HG03342 (cell line): ENCODE data around the gene OSBPL10.
A peak's percentile ranks its signal among the peaks of the same experiment; 100 is the strongest.
"Not testable (repeated sequence)": the region's sequence is repeated elsewhere in the genome, so short reads cannot be mapped to it uniquely, and the experiment has no call there.

Source experiments
- ATAC-seq: cut with Tn5 transposase; IDR thresholded peaks from one replicate; pipeline ENCODE4 v1.9.1; 2021; ENCODE audit warnings: mild to moderate bottlenecking, moderate library complexity; ENCODE audit not compliant: unreplicated experiment

OSBPL10 gene, protein sequence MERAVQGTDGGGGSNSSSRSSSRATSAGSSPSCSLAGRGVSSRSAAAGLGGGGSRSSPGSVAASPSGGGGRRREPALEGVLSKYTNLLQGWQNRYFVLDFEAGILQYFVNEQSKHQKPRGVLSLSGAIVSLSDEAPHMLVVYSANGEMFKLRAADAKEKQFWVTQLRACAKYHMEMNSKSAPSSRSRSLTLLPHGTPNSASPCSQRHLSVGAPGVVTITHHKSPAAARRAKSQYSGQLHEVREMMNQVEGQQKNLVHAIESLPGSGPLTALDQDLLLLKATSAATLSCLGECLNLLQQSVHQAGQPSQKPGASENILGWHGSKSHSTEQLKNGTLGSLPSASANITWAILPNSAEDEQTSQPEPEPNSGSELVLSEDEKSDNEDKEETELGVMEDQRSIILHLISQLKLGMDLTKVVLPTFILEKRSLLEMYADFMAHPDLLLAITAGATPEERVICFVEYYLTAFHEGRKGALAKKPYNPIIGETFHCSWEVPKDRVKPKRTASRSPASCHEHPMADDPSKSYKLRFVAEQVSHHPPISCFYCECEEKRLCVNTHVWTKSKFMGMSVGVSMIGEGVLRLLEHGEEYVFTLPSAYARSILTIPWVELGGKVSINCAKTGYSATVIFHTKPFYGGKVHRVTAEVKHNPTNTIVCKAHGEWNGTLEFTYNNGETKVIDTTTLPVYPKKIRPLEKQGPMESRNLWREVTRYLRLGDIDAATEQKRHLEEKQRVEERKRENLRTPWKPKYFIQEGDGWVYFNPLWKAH

DNA sequence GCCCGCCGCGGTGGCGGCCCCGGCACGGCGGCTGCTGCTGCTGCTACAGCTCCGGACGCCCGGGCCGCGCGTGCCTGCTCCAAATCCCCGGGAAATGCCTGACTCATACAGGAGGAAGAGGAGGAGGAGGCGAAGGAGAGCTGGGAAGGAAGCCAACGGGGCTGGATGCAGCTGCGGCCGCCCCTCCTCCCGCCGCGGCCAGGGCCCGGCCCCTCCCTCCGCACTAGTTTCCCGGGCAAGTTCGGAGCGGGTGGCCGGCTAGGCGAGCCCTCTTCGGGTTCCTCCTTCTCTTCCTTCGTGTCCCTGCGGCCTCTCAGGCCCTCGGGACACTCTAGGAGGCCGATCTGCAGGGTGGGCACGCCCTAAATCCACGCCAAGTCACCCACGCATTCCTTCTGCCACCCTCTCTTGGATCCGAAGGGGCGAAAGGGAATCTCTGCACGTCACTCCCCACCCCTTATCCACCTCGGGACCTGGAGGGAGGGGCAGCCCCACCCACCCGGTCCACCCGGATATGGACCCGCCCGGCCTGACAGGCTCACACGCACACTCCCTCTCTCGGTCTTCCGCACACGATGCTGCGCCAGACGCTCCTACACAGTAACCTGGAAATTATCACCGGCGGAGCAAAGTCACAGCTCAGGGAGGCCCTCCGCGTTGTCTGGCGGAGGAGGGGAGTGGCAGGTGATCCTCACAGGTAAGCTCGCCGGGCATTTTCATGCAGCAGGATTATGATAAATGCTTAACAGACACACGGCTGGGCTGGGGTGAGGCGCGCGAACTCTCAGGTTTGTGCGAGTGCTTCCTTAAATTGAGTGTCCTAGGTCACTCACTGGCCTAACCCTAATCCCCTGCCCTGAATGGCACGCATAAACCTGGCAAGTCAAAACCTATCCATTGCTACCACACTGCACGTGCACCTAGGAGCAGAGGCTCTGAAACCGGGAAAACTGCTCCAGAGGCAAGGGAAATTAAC, at the start of gene OSBPL10, which contains the start of gene ZNF860:
Gene OSBPL10, minus strand, starts transcription at position 57 of the 976 bp plus-strand sequence. CDS start 83 bp downstream, outside the sequence.
Gene ZNF860, plus strand, starts transcription at position 545 of the 976 bp plus-strand sequence. CDS start 7,330 bp downstream, outside the sequence.
- ATAC-seq = peak; percentile 8

DNA sequence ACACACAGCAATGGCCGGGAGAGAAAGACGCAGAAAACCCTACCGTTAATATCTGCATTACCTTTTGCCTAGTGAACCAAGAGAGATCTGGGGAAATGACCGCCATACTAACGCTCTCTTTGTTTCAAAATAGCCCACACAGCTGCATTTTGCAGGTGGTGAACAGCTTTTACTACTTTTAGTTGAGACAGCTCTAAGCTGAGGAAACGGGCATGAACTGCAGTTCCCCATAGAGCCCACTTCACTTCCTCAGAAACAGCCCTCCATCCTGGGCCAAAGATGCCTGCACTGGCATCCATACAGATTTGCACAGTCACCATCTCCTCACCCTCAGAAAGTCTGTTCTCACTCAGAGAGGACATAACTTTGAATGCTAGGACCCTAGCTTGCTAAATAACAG, 45.5 kb upstream of the OSBPL10 start:
- ATAC-seq = no peak

GRCh38 chr3:32022947-32023346, 41.9 kb upstream of the OSBPL10 start:
- no peak for ATAC-seq

GRCh38 chr3:32021748-32022147, 40.7 kb upstream of the OSBPL10 start:
- ATAC-seq = no peak

GRCh38 chr3:32021155-32021554, 40.1 kb upstream of the OSBPL10 start:
- ATAC-seq = no peak

GRCh38 chr3:32018757-32019564, 37.9 kb upstream of the OSBPL10 start:
- peak; percentile 56 for ATAC-seq

DNA sequence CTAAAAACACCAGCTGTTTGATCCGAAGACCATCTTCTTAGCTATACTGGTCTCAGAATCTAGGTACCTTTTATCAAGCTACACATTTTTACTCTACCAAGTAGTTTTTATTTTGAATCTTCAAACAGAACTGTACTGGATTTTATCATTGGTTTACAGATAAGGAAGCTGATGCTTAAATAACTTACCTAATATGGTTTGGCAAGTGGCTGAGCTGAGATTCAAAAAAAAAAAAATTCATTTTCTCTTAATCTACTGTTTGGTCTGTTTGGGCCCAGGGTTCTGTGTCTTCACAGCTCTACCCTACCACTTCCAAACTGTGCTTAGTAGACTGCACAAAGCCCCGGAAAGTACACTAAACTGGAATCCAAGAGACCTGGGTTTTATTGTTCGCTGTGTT, 36.2 kb upstream of the OSBPL10 start:
- no peak for ATAC-seq

GRCh38 chr3:32015638-32016037, 34.6 kb upstream of the OSBPL10 start:
- ATAC-seq = not testable (repeated sequence)

DNA sequence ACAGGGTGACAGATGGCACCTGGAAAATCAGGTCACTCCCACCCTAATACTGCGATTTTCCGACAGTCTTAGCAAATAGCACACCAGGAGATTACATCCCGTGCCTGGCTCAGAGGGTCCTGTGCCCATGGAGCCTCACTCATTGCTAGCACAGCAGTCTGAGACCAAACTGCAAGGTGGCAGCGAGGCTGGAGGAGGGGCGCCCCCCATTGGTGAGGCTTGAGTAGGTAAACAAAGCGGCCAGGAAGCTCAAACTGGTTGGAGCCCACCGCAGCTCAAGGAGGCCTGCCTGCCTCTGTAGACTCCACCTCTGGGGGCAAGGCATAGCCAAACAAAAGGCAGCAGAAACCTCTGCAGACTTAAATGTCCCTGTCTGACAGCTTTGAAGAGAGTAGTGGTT, 29.6 kb upstream of the OSBPL10 start:
- ATAC-seq = not testable (repeated sequence)

DNA sequence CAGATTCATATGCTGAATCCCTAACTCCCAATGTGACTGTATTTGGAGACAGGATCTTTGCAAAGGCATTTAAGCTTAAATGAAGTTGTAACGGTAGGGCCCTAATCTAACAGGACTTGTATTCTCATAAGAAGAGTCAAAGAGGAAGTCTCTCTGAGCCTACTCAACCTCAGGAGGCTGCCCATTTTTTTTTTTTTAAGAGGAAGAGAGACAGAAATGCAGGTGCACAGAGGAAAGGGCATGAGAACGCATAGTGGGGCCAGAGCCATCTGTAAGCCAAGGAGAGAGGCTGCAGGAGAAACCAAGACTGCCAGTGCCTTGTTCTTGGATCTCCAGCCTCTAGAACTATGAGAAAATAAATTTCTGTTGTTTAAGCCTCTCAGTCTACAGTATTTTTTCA, 28.9 kb upstream of the OSBPL10 start:
- ATAC-seq = no peak

DNA sequence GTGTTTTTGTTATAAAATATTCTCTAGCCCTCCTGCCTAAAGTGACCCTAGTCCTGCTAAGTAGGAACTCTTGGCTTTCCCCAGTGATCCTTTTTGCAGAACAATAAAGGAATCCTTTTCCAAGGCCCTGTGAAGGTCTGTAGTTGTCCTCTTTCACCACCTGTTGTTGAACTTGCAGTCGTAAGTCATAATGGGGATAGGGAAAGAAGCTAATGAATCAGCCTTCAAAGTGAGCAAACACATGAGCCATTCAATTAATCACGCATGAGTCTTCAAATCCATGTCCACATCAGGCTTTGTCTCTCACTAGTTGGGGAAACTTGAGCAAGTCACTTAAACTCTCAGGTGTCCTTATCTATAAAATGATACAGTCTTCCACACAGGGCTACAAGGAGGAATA, 28.0 kb upstream of the OSBPL10 start:
- ATAC-seq = no peak

DNA sequence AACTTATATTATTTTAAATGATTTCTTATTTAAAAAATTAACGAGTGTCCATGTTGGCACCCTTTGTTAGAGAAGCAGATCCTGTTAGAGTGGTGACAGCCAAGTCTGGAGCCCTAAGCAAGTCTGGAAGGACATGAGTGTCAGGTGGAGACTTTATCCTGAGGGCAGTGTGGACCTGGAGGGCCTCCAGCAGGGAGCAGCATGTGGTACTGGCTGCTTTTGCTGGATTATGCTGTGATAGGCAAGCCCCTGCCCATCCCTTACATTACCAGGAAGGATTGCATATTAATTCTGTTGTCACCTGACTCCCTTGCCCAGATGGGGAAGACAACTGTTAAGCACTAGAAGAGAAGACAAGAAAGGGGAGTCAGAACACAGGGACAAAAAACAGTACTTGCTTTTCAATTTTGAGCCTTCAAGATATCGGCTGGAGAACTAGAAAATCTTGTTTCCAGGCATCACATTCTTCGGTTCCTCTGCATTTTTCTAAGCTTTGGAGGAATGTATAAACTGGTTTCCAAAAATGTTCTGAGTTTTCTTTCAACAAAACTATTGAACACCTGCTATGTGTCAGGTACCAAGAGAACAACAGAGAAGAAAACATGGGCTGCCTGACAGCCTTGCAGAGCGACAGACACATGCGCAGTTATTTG, 23.2 kb upstream of the OSBPL10 start:
- no peak for ATAC-seq

DNA sequence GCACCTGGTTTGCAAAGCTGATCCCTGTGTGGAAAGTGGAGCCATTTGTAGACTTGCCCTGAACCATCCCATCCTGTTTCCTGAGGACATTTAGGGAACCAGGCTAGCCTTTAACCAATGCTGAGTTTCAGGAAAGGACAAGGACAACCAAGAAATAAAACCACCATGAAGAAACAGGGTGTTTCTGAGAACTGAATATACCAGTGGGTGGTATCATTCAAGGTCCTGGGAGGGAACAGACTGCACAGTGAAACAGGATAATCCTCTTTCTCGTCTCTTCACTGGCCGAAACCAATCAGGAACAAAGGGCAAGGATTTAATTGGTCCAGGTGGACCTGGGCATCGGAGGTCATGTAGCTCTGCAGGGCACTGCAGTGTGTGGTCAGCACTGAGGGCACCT, 22.3 kb upstream of the OSBPL10 start:
- no peak for ATAC-seq

DNA sequence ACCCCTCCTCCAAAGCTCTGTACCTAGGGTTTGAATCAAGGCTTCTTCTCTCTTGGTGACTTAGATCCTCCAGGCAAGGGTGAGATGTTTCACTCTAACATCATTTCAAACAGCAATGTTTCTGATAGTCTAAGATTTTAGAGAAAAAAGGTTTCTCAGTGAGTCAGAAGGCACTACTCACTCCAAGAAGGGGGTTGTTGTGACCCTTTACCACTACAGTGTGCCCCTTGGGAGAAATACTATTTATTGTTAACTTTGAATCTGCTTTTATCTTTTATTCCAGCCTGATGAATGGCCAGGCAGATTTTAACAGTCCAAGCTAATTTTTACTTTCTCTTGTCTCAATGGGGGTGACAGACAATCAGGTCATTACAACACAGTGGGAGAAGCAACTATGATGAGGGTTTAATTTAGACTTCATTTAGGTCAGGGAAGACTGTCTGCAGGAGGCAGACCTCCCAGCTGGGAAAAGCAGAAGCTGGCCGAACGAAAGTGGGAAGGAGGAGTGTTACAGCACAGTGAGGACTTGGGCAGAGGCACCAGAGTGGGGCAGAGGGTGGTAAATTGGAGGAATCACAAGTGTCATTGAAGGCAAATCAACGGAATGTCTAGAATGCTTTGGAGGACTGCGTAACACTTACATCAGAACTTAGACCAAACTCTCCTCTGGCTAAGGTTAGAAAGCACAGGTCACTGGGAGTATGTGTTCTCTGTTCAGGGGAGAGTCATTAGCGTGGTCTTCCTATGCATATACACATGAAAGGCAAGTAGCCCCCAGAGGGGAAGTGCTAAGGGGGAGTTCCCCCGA, 21.7 kb upstream of the OSBPL10 start:
- ATAC-seq = no peak

GRCh38 chr3:32000877-32001276, 19.8 kb upstream of the OSBPL10 start:
- no peak for ATAC-seq

DNA sequence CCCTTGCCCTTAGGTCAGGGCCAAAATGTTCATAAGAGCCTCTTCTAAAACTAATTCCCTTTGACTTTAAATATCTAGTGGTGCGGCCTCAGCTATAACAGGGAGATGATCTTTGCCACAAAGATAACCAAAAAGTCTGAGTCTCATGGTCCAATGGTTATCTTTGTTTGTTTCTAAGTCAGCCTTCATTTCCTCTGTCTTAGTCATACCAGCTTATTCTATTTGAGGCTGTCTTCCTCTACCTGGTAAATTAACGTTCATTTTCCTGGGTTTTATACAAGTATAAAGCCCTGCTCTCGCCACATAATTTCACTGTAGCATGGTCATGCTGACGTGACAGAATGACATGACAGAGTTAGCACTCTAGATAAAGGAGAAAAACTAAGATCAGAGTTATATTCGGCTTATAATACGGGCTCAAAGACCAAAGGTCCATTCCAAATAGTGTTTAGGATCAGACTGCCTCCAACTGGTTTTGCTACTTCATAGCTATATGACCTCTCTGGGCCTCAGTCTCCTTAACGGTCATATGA, 18.9 kb upstream of the OSBPL10 start:
- no peak for ATAC-seq

GRCh38 chr3:31997500-31997899, 16.4 kb upstream of the OSBPL10 start:
- no peak for ATAC-seq

GRCh38 chr3:31996195-31996594, 15.1 kb upstream of the OSBPL10 start:
- ATAC-seq = no peak
